HepG2 (cell line): ENCODE data around the gene SMAD7. TPM values are rescaled to one million over a fixed set of nuclear protein-coding genes. Genes with fewer than 3 reads are reported as not detected.

Source experiments
- ATAC-seq: fragments of 200-7000 bp; cut with Tn5 transposase; 3 replicates; pipeline ENCODE4 v1.9.1; 2020; ENCODE audit warnings: mild to moderate bottlenecking, moderate library complexity
- BruUV-seq: library from RNA; stranded (reverse); fragments of 400-500 nt; replicated peaks from 2 replicates; lab custom pipeline; 2021; lab: Mats Ljungman, UMichigan
- CTCF ChIA-PET: fragments of 300-600 bp; formaldehyde crosslinking; extraction: SDS; loops from one replicate; lab custom pipeline; 2021; ENCODE audit warnings: low total read pairs, inconsistent platforms, low intra/inter-chr PET ratio; lab: Yijun Ruan, JAX
- POLR2A ChIA-PET: fragments of 350-600 bp; sonication (Branson Sonifier 250); formaldehyde crosslinking; loops from one replicate; lab custom pipeline; 2020; ENCODE audit warnings: antibody characterized with exemption, inconsistent platforms; lab: Yijun Ruan, JAX
- DNase-seq: peaks from one replicate; pipeline ENCODE4 v3.0.0-alpha.2; 2015; ENCODE audit warnings: low spot score
- FAIRE-seq: peaks from 3 replicates; lab custom pipeline; 2011; peaks lifted over from hg19 to GRCh38; lab: Jason Lieb, UNC
- H2AFZ ChIP-seq: one replicate; pipeline ENCODE4 v1.6.1; 2011; ENCODE audit warnings: low read length, inconsistent platforms
- H3K27ac ChIP-seq: fragments of 300-600 bp; 3 replicates; pipeline ENCODE4 v1.8.0; 2011; ENCODE audit warnings: mixed run types, mild to moderate bottlenecking, mixed read lengths, low read length, inconsistent platforms; ENCODE audit not compliant: insufficient read depth; ENCODE audit errors: extremely low read length
- H3K27me3 ChIP-seq, 2 experiments: fragments of 200-600 bp in 1 of 2; 2 replicates in 1 of 2; 3 replicates in 1 of 2; pipeline versions ENCODE4 v1.6.0 to v1.8.0; 2011; ENCODE audit warnings: low read length in 2 of 2, mild to moderate bottlenecking in 2 of 2, moderate library complexity in 2 of 2, inconsistent platforms in 1 of 2; ENCODE audit not compliant: insufficient read depth in 2 of 2, control insufficient read depth in 1 of 2
- H3K36me3 ChIP-seq, 2 experiments: fragments of 200-600 bp in 1 of 2; replicated peaks in 1 of 2; 2 replicates in 1 of 2; 3 replicates in 1 of 2; pipeline versions ENCODE4 v1.5.1 to v1.8.0; 2011; ENCODE audit warnings: low read length in 2 of 2, inconsistent platforms in 1 of 2; ENCODE audit not compliant: insufficient read depth in 2 of 2, control insufficient read depth in 1 of 2
- H3K4me1 ChIP-seq: 2 replicates; pipeline ENCODE4 v1.5.1; 2012; ENCODE audit warnings: low read length, inconsistent platforms; ENCODE audit not compliant: insufficient read depth
- H3K4me2 ChIP-seq: 2 replicates; pipeline ENCODE4 v1.6.0; 2011; ENCODE audit warnings: low read depth, low read length, inconsistent platforms
- H3K4me3 ChIP-seq, 3 experiments: fragments of 200-600 bp in 1 of 3; sonication (generic), shearing (Covaris generic) in 1 of 3; replicated peaks in 1 of 3; 2 replicates each; pipeline ENCODE4 v1.5.1; 2011 to 2016; ENCODE audit warnings: low read length in 3 of 3, inconsistent platforms in 2 of 3, low read depth in 2 of 3, mild to moderate bottlenecking in 2 of 3, control low read depth in 1 of 3, mixed read lengths in 1 of 3; ENCODE audit not compliant: insufficient read depth in 1 of 3
- H3K79me2 ChIP-seq: one replicate; pipeline ENCODE4 v1.6.1; 2011; ENCODE audit warnings: low read length, inconsistent platforms; ENCODE audit not compliant: insufficient read depth
- H3K9ac ChIP-seq: 2 replicates; pipeline ENCODE4 v1.6.0; 2011; ENCODE audit warnings: mild to moderate bottlenecking, low read depth, low read length, inconsistent platforms; ENCODE audit not compliant: insufficient read depth
- H3K9me3 ChIP-seq: 2 replicates; pipeline ENCODE4 v1.5.1; 2012; ENCODE audit warnings: mild to moderate bottlenecking, low read length
- H4K20me1 ChIP-seq: 2 replicates; pipeline ENCODE4 v1.6.0; 2011; ENCODE audit warnings: inconsistent platforms, mild to moderate bottlenecking, low read length, moderate library complexity; ENCODE audit not compliant: insufficient read depth
- AKNA ChIP-seq: sonication (generic); formaldehyde crosslinking; IDR thresholded peaks from 2 replicates; pipeline ENCODE4 v1.4.0; 2020; ENCODE audit warnings: missing genetic modification reagents, borderline replicate concordance
- BRCA1 ChIP-seq: sonication (generic); formaldehyde crosslinking; IDR thresholded peaks from 2 replicates; pipeline ENCODE4 v1.4.0; 2020; ENCODE audit warnings: missing genetic modification reagents
- MLX ChIP-seq: IDR thresholded peaks from 2 replicates; pipeline ENCODE4 v1.6.1; 2016
- PHF8 ChIP-seq: sonication (generic); formaldehyde crosslinking; IDR thresholded peaks from 2 replicates; pipeline ENCODE4 v1.5.0; 2020; ENCODE audit warnings: missing genetic modification reagents
- SIN3B ChIP-seq: fragments of 150-350 bp; IDR thresholded peaks from 2 replicates; pipeline ENCODE4 v1.6.1; 2014; ENCODE audit warnings: low read length
- ZHX1 ChIP-seq: sonication (generic); formaldehyde crosslinking; IDR thresholded peaks from 2 replicates; pipeline ENCODE4 v1.8.1; 2022; ENCODE audit warnings: low read depth, mild to moderate bottlenecking, missing genetic modification reagents
- ZNF121 ChIP-seq: sonication (generic); formaldehyde crosslinking; IDR thresholded peaks from 2 replicates; pipeline ENCODE4 v1.5.0; 2020; ENCODE audit warnings: mild to moderate bottlenecking, missing genetic modification reagents
- WGBS: methylation state at CpG from one replicate; pipeline ENCODE4 v1.1.6; 2017; ENCODE audit warnings: low lambda C conversion rate; 5-methylcytosine and 5-hydroxymethylcytosine counted together
- in situ Hi-C: cut with HindIII; loops from 2 replicates; pipeline ENCODE4 v1.10.0; 2017; ENCODE audit warnings: low pct_unique_long_range_greater_than_20kb; ENCODE audit not compliant: extremely low pct_ligation_motif_present
- intact Hi-C: fragments of 100-400 bp; cut with micrococcal nuclease; formaldehyde crosslinking; loops from one replicate; pipeline ENCODE4 v1.10.0; 2022; ENCODE audit not compliant: unreplicated experiment
- polyA plus RNA-seq, 8 experiments: library from polyadenylated mRNA; depleted of rRNA in 3 of 8; stranded (reverse) in 7 of 8; unstranded in 1 of 8; fragments of >200 nt; fragmentation: Illumina TruSeq in 4 of 8; extraction: Trizol in 4 of 8; gene quantifications; 2 replicates each; pipeline versions ENCODE4 v1.2.1 to v1.2.3, GENCODE V29; 2011 to 2016; ENCODE audit warnings: low read depth in 4 of 8, missing spikeins in 1 of 8, mixed read lengths in 1 of 8; ENCODE audit not compliant: insufficient read depth in 1 of 8
- total RNA-seq, 5 experiments: library from RNA; depleted of rRNA; stranded (reverse); fragments of >200 nt; fragmentation: Illumina TruSeq; extraction: Trizol; gene quantifications; 2 replicates each; pipeline ENCODE4 v1.2.3, GENCODE V29; 2016; ENCODE audit warnings: low read depth in 1 of 5
- TF ChIP-seq, protein P1 (sequence below): IDR thresholded peaks from 2 replicates; pipeline ENCODE4 v1.4.0; 2020; ENCODE audit warnings: mild to moderate bottlenecking, missing genetic modification reagents

SMAD7 gene
- total and polyA plus RNA-seq, 2 of the 13 experiments (the other 11 are each of a cell fraction or from before 2014, with no cell fraction given) = 17.4 to 24.7 TPM

- TF ChIP-seq, protein P1, sequence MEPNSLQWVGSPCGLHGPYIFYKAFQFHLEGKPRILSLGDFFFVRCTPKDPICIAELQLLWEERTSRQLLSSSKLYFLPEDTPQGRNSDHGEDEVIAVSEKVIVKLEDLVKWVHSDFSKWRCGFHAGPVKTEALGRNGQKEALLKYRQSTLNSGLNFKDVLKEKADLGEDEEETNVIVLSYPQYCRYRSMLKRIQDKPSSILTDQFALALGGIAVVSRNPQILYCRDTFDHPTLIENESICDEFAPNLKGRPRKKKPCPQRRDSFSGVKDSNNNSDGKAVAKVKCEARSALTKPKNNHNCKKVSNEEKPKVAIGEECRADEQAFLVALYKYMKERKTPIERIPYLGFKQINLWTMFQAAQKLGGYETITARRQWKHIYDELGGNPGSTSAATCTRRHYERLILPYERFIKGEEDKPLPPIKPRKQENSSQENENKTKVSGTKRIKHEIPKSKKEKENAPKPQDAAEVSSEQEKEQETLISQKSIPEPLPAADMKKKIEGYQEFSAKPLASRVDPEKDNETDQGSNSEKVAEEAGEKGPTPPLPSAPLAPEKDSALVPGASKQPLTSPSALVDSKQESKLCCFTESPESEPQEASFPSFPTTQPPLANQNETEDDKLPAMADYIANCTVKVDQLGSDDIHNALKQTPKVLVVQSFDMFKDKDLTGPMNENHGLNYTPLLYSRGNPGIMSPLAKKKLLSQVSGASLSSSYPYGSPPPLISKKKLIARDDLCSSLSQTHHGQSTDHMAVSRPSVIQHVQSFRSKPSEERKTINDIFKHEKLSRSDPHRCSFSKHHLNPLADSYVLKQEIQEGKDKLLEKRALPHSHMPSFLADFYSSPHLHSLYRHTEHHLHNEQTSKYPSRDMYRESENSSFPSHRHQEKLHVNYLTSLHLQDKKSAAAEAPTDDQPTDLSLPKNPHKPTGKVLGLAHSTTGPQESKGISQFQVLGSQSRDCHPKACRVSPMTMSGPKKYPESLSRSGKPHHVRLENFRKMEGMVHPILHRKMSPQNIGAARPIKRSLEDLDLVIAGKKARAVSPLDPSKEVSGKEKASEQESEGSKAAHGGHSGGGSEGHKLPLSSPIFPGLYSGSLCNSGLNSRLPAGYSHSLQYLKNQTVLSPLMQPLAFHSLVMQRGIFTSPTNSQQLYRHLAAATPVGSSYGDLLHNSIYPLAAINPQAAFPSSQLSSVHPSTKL (CRISPR knock-in tag) = 0 out of 2 replicates have a peak, but pooled peaks have one; percentile 11
- TF ChIP-seq BRCA1 (no peak), ZNF121 (CRISPR knock-in tag) (no peak), PHF8 (CRISPR knock-in tag) (0 out of 2 replicates have a peak, but pooled peaks have one; percentile 4), MLX (CRISPR knock-in tag) (no peak), SIN3B (no peak)
Measured at GRCh38 chr18:48982266-48982665, 31.5 kb upstream of the SMAD7 start (continued).

GRCh38 chr18:48979944-48980890, 29.5 kb upstream of the SMAD7 start:
- CTCF ChIA-PET = no interaction called here
- Histone ChIP-seq H3K27ac (peak overlapping the region; percentile 69), H3K9ac (peak overlapping the region; percentile 54), H3K27me3 (no peaks in the 10 kb centered on the region; a peak in 1 of 5 replicates), H3K4me2 (peak overlapping the region; percentile 95), H3K9me3 (no peaks in the 10 kb centered on the region), H2AFZ (peak overlapping the region; percentile 69), H3K4me3 (peak overlapping the region; percentile 35 to 56 (median 37); a peak in 5 of 6 replicates), H3K4me1 (peaks cover 63% of the 10 kb centered on the region), H3K36me3 (no peaks in the 10 kb centered on the region), H4K20me1 (no peaks in the 10 kb centered on the region), H3K79me2 (no peaks in the 10 kb centered on the region)
- BruUV-seq = no TSS peak
- in situ Hi-C loops = no loop called here
- DNase-seq (peak; percentile 78), ATAC-seq (peak; percentile 81), FAIRE-seq (peak; percentile 21)
- POLR2A ChIA-PET = interaction anchor here (1.0 to 1.3 kb wide), 2 partner anchors 8 to 10 kb away, joined by 3 to 4 read pairs; no protein-coding TSS in a partner anchor
- intact Hi-C loops = loop anchor here (5.0 kb wide), 2 partner anchors 38 to 42 kb away; no protein-coding TSS in a partner anchor
- 11% methylated on average over 8 of the region's 11 CpGs for WGBS
- TF ChIP-seq ZHX1 (CRISPR knock-in tag) (0 out of 2 replicates have a peak, but pooled peaks have one; percentile 63), AKNA (CRISPR knock-in tag) (no peak)
